SK-N-MC (cell line): Measurements from ENCODE around the gene ERMP1.

Experiments used
- EZH2 ChIP-seq: fragments of 200-600 bp; sonication (generic); IDR thresholded peaks from one replicate; pipeline ENCODE4 v1.6.1; 2017; ENCODE audit warnings: antibody characterized with exemption
- FOXP2 ChIP-seq: optimal IDR thresholded peaks from 2 replicates; pipeline ENCODE3; 2011; ENCODE audit warnings: mild to moderate bottlenecking, moderate library complexity; ENCODE audit not compliant: insufficient read depth; ENCODE audit errors: extremely low read length, control extremely low read depth
- POLR2AphosphoS5 ChIP-seq: IDR thresholded peaks from 2 replicates; pipeline ENCODE4 v1.6.1; 2012; ENCODE audit warnings: mild to moderate bottlenecking, low read depth, low read length, borderline replicate concordance

GRCh38 chr9:5866685-5867084 lies 33.8 kb upstream of the ERMP1 start:
- no peak for TF ChIP-seq EZH2
- no peak for TF ChIP-seq POLR2AphosphoS5
- TF ChIP-seq FOXP2: no peak
